Measurements from ENCODE around the gene PNMA8B.

DNA sequence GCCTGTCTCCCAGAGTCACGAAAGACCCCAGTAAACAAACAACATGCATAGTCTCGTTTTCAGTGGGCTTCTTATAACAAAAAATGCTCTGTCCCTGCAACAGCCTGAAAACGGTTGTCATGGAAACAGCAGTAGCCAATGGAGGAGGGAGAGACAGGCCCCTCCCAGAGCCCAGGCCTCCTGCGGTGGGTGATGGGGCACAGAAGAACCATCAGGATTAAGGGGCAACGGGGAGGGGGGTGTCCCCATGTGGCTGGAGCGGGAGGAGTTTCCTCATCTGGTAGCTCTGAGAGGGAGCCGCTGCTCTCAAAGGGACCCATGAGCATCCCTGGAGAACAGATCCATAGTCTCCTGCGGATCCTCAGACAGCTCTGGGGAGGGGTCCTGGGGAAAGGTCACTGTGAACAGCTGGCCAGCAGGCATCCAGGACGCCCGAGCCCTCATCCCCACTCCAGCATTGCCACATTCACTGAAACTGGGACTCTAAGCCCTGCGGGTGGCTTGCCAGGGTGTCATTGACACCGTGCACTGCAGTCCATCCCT lies 37.5 kb upstream of the PNMA8B start:
- TF ChIP-seq, protein P1, sequence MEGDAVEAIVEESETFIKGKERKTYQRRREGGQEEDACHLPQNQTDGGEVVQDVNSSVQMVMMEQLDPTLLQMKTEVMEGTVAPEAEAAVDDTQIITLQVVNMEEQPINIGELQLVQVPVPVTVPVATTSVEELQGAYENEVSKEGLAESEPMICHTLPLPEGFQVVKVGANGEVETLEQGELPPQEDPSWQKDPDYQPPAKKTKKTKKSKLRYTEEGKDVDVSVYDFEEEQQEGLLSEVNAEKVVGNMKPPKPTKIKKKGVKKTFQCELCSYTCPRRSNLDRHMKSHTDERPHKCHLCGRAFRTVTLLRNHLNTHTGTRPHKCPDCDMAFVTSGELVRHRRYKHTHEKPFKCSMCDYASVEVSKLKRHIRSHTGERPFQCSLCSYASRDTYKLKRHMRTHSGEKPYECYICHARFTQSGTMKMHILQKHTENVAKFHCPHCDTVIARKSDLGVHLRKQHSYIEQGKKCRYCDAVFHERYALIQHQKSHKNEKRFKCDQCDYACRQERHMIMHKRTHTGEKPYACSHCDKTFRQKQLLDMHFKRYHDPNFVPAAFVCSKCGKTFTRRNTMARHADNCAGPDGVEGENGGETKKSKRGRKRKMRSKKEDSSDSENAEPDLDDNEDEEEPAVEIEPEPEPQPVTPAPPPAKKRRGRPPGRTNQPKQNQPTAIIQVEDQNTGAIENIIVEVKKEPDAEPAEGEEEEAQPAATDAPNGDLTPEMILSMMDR (IDR thresholded peaks at IDR 0.05) = no peak
- TF ChIP-seq ZFX (IDR thresholded peaks at IDR 0.05; ENCODE audit: borderline replicate concordance) = no peak

Data from 22Rv1 (cell line).